Testis (tissue), 3 donors: ENCODE data around the gene DNER. TPM values are rescaled to one million over a fixed set of nuclear protein-coding genes. Genes with fewer than 3 reads are reported as not detected.

Experiments
- DNase-seq: peaks from one replicate; pipeline ENCODE4 v3.0.0-alpha.2; 2019
- H3K27ac ChIP-seq, 2 donors: fragments of 200-600 bp; sonication (generic); one replicate each; pipeline ENCODE4 v1.5.1; 2019
- H3K27me3 ChIP-seq: fragments of 200-600 bp; sonication (generic); one replicate; pipeline ENCODE4 v1.5.1; 2019
- H3K36me3 ChIP-seq: fragments of 200-600 bp; sonication (generic); one replicate; pipeline ENCODE4 v1.5.1; 2017; ENCODE audit warnings: low read depth; ENCODE audit errors: missing control alignments
- H3K4me1 ChIP-seq: fragments of 200-600 bp; sonication (generic); one replicate; pipeline ENCODE4 v1.5.1; 2019
- H3K4me3 ChIP-seq, 2 donors: fragments of 200-600 bp; sonication (generic); one replicate each; pipeline ENCODE4 v1.5.1; 2017 to 2019
- H3K9me3 ChIP-seq: fragments of 200-600 bp; sonication (generic); one replicate; pipeline ENCODE4 v1.5.1; 2017
- POLR2A ChIP-seq: fragments of 450-650 bp; IDR thresholded peaks from one replicate; pipeline ENCODE4 v1.6.1; 2017; ENCODE audit warnings: antibody characterized with exemption, mild to moderate bottlenecking, moderate library complexity
- WGBS, 2 donors: methylation state at CpG; one replicate each; pipeline ENCODE4 v1.1.5; 2018; 5-methylcytosine and 5-hydroxymethylcytosine counted together
- intact Hi-C: fragments of 100-400 bp; cut with DNase I; formaldehyde crosslinking; loops from one replicate; pipeline ENCODE4 v1.15.1; 2023; ENCODE audit warnings: low total_unique reads
- polyA plus RNA-seq: library from polyadenylated mRNA; stranded (reverse); fragments of 350-450 nt; fragmentation: Illumina TruSeq; extraction: RNeasy Lipid Tissue Mini Kit (QIAGEN cat#74804); gene quantifications from one replicate; pipeline ENCODE4 v1.2.3, GENCODE V29; 2014; ENCODE audit warnings: low read depth, low replicate concordance; ENCODE audit not compliant: insufficient read depth
- total RNA-seq, 2 donors: library from RNA; depleted of rRNA; stranded (reverse); fragments of >200 nt; gene quantifications; one replicate each; pipeline ENCODE4 v1.2.3, GENCODE V29; 2016
- TF ChIP-seq, protein P1 (sequence below), 3 experiments: fragments of 450-650 bp in 2 of 3; fragments of 200-600 bp in 1 of 3; sonication (generic) in 1 of 3; IDR thresholded peaks; one replicate each; pipeline ENCODE4 v1.5.1; 2016 to 2019; ENCODE audit warnings: antibody characterized with exemption in 3 of 3, mild to moderate bottlenecking in 2 of 3, moderate library complexity in 1 of 3

Gene DNER
- total and polyA plus RNA-seq, 3 donors from 2014 or later = 2.0 to 4.8 (median 2.9) TPM

DNA sequence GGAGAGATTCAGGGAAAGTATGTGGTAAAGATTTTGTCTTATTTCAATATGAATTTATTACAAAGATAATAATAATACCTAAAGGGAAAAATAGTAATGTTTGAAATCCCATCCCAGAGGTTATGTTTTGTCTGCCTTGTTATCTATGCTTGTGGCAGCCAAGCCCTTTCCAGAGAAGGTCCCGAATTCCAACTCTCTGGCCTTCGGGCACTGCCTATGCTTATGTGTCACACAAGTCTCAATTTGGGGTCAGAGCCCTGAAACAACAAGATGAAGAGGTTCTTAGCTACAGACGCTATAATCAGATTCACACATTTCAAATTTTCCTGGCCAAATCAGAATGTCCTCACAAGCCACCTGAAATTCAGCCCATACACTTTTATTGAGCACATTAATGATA lies 59.9 kb downstream of the DNER start:
- Histone ChIP-seq H3K4me3 (no peak overlapping the region), H3K9me3 (no peaks in the 10 kb centered on the region), H3K4me1 (no peaks in the 10 kb centered on the region), H3K27me3 (no peaks in the 10 kb centered on the region), H3K36me3 (no peaks in the 10 kb centered on the region), H3K27ac (no peak overlapping the region)
- intact Hi-C loops = no loop called here
- TF ChIP-seq, protein P1, sequence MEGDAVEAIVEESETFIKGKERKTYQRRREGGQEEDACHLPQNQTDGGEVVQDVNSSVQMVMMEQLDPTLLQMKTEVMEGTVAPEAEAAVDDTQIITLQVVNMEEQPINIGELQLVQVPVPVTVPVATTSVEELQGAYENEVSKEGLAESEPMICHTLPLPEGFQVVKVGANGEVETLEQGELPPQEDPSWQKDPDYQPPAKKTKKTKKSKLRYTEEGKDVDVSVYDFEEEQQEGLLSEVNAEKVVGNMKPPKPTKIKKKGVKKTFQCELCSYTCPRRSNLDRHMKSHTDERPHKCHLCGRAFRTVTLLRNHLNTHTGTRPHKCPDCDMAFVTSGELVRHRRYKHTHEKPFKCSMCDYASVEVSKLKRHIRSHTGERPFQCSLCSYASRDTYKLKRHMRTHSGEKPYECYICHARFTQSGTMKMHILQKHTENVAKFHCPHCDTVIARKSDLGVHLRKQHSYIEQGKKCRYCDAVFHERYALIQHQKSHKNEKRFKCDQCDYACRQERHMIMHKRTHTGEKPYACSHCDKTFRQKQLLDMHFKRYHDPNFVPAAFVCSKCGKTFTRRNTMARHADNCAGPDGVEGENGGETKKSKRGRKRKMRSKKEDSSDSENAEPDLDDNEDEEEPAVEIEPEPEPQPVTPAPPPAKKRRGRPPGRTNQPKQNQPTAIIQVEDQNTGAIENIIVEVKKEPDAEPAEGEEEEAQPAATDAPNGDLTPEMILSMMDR (IDR thresholded peaks at IDR 0.05) = no peak
- no peak for TF ChIP-seq POLR2A
- WGBS, 2 donors = 86 to 89% methylated on average over 3 of the region's 3 CpGs
- DNase-seq = no peak

DNA sequence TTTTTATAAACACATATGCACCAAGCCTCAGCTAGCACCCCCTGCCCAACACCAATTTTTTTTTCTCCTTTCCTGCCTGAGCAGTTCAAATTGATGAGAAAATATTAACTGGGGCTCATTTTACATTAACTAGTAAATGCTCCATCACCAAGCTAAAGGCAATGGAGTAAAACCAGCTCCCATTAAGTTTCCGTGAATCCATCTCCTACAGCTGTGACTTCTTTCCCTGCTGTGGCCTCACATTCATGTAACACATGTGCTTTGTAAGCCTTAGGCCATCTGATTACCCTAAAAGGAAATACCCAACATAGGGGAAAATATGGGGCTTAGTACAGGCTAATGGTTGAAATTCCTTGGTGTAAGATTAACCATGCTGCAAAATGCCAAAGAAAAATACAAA lies 60.8 kb downstream of the DNER start:
- no peaks in the 10 kb centered on the region for H3K36me3 ChIP-seq
- intact Hi-C loops = no loop called here
- H3K9me3 ChIP-seq = no peaks in the 10 kb centered on the region
- H3K27me3 ChIP-seq = no peaks in the 10 kb centered on the region
- DNase-seq = no peak
- WGBS, 2 donors = 89 to 90% methylated on average over 1 of the region's 1 CpG
- no peaks in the 10 kb centered on the region for H3K4me1 ChIP-seq
- H3K27ac ChIP-seq = no peak overlapping the region
- no peak overlapping the region for H3K4me3 ChIP-seq
- no peak for TF ChIP-seq POLR2A
- TF ChIP-seq, protein P1 (IDR thresholded peaks at IDR 0.05) = no peak

DNA sequence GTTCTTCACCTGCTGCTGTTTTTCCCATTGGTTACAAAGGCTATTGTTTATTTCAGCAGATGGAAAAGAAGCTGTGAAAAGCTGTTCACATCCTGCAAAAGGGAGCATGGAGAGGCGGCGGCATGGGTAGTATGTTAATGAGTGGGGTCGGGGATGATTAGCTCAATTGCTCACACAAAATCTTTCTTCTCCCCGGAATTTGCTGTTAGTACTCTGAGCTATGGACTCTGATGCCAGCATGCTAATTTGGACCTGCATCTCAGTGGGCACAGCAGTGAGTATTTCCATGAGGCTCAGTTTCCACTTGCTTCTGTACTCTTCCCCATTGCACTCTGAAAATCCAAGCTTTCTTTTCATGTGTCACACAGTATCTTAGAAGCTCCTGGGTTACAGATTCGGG lies 61.6 kb downstream of the DNER start:
- no peaks in the 10 kb centered on the region for H3K36me3 ChIP-seq
- TF ChIP-seq POLR2A = no peak
- TF ChIP-seq, protein P1 (IDR thresholded peaks at IDR 0.05) = no peak
- H3K4me3 ChIP-seq = no peak overlapping the region
- no peak overlapping the region for H3K27ac ChIP-seq
- DNase-seq = no peak
- H3K27me3 ChIP-seq = no peaks in the 10 kb centered on the region
- 79 to 83% methylated on average over 5 of the region's 5 CpGs for WGBS, 2 donors
- intact Hi-C loops = no loop called here
- no peaks in the 10 kb centered on the region for H3K9me3 ChIP-seq
- no peaks in the 10 kb centered on the region for H3K4me1 ChIP-seq

DNA sequence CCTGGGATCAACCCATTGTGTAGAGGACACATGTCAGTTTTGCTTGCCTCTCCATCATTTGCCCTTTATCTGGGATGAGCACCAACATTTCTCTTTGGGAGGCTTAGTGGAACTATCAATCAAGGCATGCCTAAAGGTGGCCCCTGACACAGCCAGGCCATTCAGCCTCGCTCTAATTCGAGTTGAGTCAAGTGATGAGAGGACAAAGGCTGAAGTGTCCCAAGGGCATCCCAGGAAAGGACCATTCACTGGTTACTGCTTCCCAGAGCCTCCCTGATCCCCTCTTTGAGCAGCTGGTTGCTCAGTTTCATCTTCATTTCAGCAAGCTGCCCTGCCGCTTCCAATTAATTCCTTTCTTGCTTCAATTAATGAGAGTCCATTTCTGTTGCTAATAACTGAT lies 63.5 kb downstream of the DNER start:
- no peak for DNase-seq
- Histone ChIP-seq H3K36me3 (no peaks in the 10 kb centered on the region), H3K9me3 (no peaks in the 10 kb centered on the region), H3K27ac (no peak overlapping the region), H3K4me1 (no peaks in the 10 kb centered on the region), H3K4me3 (no peak overlapping the region), H3K27me3 (no peaks in the 10 kb centered on the region)
- TF ChIP-seq, protein P1 (IDR thresholded peaks at IDR 0.05) = no peak
- TF ChIP-seq POLR2A = no peak
- whole genome bisulfite sequencing, 2 donors = 87 to 89% methylated on average over 3 of the region's 3 CpGs
- intact Hi-C loops = no loop called here

DNA sequence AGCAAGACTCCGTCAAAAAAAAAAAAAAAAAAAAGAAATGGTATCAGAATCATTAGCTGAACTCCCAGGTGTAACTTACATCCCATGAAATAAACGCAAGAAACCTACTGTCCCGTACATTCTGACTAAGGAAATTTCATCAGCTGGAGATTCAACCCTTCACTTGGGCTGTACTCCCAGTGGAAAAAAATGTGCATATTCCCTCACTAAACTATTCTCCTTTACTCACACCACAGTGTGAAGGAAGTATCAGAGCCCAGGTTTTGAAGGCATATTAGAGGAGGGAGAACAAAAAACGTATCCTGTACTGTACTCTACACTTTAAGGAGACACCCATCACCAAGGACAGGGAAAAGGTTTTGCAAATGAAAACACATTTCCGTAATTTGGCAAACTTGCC lies 64.3 kb downstream of the DNER start:
- no peaks in the 10 kb centered on the region for H3K4me1 ChIP-seq
- H3K4me3 ChIP-seq = no peak overlapping the region
- no peak overlapping the region for H3K27ac ChIP-seq
- H3K27me3 ChIP-seq = no peaks in the 10 kb centered on the region
- H3K9me3 ChIP-seq = no peaks in the 10 kb centered on the region
- 89 to 91% methylated on average over 5 of the region's 5 CpGs for WGBS, 2 donors
- no peak for TF ChIP-seq POLR2A
- H3K36me3 ChIP-seq = no peaks in the 10 kb centered on the region
- no peak for DNase-seq
- intact Hi-C loops = no loop called here
